IPS-NIHi7 (cell line): ENCODE results near the gene TMEM106C.

ENCODE experiments used
- DNase-seq: peaks from one replicate; pipeline ENCODE4 v3.0.0; 2012; ENCODE audit warnings: mixed read lengths; ENCODE audit errors: extremely low spot score

Gene TMEM106C

DNA sequence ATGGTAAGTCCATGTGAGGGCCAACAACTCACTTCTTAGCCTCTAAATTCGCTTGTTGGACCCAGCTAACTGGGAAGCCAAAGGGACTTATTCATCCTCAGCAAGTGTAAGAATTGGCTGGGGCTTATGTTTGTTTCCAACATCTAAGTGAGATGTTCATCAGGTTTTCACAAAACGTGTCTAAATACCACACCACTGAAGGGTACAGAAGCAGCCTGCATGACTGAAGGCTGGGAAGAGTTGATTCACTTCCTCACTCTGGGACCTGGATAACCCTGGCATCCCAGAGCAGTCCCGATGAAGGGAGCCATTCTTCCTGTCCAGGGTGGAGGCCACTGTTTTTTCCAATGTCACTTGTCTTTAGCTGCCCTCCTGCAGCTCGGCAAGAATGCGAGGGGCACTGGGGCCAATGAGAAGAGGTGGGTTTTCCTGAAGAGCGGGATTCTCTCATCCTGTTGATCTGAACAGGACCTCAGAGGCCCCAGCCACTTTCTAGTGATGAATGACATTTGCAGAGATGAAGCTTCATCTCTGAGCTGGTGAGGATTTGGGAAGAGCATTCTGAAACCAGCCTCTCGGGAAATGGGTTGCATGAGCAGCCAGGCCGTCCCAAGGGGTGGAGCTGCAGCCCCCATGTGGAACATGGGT lies 53.1 kb downstream of the TMEM106C start:
- DNase-seq, result no peak

DNA sequence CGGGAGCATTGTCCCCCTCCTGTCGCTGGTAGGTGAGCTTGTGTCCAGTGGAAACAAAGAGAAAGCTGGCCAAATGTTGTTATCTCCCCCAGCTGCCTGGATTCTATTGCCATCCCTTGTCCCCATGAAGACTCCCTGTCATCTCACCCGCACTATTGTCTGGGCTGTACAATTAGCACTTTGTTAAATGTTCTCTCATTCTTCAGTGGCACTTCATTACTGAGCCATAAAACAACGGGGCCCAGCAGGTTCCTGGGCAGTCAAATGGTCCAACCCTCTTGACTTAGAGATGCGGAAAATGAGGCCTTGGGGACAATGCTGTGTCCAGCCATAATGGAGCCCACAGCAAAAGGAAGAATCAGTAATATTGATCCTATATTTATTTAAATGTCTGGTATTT lies 54.1 kb downstream of the TMEM106C start:
- DNase-seq, result no peak

DNA sequence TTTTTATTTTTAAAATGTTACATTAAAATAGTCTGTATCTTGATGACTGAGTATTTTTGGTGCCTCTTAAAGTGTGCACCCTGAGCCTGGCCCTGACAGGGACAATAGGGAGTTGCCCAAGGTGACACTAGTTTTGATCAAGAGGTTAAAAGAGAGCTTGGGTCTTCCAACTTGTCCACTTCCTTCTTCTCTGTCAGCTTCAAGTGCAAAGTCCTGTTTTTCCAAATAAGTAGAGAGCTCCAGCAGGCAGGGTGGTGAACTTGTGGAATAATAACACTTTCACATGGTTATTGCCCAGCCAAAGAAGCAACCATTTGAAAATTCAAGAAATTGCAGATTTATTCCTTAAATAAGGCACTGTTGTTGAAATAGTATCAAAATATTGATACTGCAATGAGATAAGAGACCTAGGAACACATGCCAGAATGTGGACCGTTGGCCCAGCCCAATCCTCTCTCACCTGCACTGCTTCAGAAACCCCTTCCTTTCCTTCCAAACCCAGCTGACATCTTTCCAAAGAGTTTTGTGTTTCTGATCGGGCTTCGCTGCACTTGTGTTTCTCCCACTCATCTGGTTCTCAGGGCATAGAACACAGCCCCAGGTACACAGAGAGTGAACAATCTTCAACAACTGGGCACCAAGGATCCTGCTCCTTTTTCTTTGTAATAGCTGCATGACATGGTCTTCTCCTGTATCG lies 54.7 kb downstream of the TMEM106C start:
- DNase-seq, result no peak
